GM21447 (cell line): ENCODE measurements around the gene CD163L1.

ENCODE experiments used
- ATAC-seq: cut with Tn5 transposase; IDR thresholded peaks from one replicate; pipeline ENCODE4 v1.9.1; 2021; ENCODE audit not compliant: unreplicated experiment

Gene CD163L1

DNA sequence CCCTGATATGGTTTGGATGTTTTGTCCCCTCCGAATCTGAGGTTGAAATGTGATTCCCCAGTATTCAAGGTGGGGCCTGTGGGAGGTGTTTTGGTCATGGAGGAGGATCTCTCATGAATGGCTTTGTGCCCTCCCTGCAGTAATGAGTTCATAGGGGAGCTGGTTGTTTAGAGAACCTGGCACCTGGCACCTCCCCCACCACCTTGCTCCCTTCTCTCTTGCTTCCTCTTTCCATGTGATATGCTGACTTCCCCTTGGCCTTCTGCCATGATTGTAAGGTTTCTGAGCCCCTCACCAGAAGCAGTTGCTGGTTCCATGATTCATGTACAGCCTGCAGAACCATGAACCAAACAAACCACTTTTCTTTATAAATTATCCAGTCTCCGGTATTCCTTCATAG is 32.6 kb downstream of the CD163L1 start:
- ATAC-seq = no peak

DNA sequence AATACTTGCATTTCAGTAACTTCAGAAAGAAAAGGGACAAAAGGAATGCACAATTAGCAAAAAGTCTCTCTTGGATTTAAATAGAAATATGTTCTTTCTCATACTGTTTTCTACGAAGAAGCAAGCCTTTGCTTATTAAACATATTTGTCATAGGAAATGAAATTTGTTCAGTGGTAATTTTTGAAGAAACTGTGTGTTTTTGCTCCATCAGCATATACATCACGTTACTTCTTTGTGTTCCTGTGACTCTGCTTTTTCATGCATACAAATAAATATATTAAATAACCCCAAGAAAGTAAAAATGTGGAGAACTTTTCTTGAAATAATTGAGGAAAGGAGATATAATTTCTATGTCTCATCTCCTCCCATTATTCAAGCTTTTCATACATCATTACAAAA is 39.7 kb downstream of the CD163L1 start:
- no peak for ATAC-seq

DNA sequence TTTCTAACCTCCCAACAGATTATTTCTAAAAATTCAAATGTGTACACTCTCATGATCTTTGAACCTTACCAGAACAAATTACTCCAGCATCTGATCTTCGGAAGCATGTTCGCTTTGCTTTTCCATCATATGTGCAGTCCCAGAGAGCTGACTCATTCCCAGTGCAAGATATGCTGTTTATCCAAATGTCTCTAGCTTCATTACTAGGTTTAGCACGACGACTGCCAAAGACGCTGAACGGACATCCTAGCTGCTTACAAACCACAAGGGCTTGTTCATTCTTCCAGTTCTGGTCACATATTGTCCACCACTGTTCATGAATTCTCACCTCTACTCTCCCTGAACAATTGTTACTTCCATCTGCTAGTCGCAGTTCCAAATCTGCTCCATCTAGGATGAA is 40.5 kb downstream of the CD163L1 start:
- no peak for ATAC-seq

DNA sequence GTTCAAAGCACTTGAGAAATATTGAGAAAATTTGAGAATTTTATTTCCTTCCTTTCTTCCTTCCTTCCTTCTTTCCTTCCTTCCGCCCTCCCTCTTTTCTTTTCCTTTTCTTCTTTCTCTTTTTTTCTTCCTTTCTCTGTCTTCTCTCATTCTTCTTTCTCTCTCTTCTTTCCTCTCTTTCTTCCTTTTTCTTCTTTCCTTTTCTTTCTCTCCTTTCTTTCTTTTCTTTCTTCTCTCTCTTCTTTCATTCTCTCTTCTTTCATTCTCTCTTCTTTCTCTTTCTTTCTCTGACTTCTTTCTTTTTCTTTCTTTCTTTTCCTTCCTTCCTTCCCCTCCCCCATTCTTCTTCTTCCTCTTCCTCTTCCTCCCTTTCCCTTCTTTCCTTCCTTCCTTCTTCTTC is 44.9 kb downstream of the CD163L1 start:
- ATAC-seq = no peak

DNA sequence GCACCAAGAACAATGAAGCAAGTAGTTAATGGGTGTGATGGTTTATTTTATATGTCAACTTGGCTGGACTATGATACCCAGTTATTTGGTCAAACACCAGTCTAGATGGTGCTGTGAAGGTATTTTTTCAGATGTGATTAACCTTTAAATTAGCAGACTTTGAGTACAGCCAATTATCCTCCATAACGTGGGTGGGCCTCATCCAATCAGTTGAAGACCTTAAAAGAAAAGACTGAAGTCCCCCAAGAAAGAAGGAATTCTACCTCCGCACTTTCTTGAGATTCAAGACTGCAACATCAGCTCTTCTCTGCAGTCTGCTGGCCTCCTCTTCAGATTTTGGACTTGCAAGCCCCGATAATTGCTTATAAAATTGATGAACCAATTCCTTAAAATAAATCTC is 47.5 kb downstream of the CD163L1 start:
- ATAC-seq = no peak

DNA sequence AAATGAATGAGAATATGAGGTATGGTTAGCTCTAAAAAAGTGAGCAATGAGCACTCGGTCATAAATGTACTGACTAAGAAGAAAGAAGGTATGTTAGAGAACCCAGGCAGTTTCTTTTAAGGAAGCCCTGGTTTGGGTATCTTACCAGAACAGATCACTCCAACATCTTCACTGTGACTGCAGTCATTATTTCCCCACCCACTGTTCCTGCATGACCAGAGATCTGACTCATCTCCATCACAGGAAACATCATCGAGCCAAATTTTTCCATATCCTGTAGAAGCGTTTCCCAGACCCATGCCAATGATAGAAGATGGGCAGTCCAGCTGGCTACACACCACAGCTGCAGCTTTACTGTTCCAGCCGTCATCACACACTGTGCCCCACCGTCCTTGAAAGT is 48.0 kb downstream of the CD163L1 start:
- ATAC-seq = no peak

DNA sequence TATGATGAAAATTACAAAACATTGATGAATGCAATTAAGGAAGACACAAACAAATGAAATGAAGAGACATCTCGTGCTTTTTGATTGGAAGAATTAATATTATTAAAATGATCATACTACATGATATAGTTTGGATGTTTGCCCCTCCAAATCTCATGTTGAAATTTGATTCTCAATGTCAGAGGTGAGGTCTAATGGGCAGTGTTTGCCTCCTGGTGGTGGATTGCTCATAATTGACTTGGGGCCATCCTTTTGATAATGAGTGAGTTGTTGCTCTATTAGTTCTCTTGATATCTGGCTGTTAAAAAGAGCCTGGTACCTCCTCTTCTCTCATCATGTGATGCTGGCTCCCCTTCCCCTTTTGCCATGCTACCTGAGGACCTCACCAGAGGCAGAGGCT is 56.7 kb downstream of the CD163L1 start:
- no peak for ATAC-seq

DNA sequence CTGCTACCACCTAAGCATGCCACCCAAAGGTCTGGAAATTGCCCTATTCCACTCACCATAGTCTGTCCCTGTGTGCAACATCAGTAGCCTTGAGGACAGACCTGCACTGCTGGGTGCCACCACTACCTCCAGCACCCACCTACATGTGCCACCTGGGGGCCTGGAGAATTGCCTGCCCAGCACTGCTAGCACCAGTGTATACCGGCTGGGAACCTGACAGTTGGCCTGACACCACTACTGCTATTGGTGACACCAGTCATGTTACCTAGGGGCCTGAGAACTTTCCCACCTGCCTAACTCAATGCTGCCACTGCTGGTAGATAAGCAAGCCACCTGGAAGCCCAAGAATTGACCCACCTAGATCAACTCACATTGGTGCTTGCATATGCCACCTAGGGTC is 60.8 kb downstream of the CD163L1 start:
- no peak for ATAC-seq

DNA sequence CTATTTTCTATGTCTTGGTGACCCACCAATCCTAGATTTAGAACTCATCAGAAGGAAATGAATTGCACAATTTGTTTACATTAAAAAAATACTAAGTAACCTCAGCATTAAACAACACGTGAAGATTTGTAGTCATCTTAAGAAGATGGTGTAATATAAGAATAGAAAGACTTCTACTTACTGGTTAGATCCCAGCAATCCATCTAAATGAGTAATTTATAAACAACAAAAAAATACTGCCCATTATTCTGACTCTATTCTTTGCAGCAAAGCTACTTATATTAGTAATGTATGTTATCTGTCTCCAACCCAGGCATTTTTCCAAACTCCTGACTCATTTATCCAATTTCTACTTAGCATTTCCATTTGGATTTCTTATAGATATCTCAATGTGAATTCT is 67.8 kb downstream of the CD163L1 start:
- ATAC-seq = no peak

DNA sequence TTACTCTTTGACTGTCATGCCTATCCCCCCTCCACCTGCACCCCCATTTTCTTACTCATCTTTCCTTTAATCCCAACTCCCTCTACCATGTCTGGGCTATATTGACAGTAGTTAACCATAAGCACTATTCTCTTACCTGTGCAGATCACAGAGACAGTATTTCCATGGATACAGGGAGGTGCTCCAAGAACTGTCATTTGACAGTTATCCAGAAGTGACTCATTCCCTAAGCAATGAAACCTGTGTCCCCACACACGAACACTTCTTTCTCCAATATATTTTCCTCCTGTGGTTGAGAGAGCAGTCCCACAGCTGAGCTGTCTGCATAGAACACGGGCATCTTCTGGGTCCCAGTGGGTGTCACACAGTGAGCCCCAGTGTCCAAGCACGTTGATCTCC is 68.8 kb downstream of the CD163L1 start:
- no peak for ATAC-seq

DNA sequence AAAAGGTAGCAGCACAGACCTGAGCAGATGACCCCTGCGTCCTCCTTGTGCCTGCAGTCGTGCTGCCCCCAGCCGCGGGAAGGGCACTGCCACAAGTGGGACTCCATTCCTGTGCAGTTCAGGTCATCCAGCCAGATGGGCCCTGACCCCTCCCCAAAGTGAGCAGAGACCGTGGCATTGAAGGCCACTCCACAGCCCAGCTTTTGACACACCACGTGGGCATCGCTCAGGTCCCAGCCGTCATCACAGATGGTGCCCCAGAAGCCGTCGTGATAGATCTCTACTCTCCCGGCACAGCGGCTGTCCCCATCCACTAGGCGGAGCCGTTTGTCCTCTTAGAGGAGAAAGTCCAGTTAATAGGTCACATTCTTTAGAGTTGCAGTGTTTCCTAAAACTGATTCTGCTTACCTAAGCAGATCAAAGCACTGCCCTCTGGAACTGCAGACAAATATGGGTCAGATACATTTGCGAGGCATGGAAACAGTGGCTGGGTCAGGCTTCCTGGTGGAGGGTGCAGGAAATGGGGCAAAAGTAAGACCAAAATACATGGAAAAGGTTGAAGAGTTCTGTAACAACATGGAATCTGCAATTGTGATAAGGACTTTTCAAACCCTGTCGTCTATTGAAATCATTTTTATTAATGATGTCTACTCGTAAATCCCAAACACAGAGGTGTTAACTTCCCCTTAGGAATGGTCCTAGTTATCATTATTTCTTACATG is 69.4 kb downstream of the CD163L1 start:
- ATAC-seq = no peak

DNA sequence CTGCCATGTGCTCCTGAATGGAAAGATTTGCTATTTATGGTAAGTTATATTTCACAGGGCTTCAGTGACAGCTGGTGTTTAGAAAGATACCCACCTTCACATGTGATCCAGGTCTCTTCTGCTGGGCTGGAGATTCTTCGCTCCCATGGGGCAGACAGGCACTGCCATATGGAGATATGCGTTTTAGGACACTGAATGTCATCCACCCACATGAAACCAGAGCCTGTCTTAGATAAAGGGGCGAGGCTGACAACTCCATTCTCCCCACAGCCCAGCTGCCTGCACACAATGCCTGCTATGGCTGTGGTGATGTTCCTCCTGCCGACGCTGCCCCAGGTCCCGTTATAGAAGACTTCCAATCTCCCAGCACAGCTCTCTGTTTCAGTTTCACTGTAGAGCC is 70.7 kb downstream of the CD163L1 start:
- ATAC-seq = no peak

DNA sequence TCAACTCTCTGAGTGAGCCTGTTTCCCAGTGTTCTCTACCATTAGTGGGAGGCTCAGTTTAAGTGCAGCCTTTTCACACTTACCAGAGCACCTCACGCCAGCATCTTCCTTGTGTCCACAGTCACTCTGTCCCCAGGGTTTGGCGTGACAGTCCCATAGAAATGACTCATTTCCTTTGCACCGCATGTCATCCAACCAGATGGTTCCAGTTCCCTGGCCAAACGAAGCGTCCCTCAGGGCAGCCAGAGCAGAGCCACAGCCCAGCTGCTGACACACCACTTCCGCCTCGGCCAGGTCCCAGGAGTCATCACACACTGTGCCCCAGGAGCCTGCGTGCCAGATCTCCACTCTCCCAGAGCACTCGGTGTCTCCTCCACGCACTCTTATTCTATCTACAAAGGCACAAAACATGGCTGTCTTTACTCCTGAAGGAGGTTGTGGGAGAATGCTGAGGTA is 74.7 kb downstream of the CD163L1 start:
- no peak for ATAC-seq

DNA sequence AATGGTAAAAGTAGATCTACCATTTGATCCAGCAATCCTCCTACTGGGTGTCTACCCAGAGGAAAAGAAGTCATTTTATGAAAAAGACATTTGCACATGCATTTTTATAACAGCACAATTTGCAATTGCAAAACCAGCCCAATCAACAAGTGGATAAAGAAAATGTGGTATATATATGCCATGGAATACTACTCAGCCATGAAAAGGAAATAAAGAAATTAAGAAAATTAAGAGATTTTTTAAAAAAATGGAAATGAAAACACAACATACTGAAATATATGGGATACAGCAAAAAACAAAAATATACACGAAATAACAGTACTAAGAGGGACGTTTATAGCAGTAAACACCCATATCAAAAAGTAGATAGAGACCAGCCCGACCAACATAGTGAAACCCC is 81.2 kb downstream of the CD163L1 start:
- ATAC-seq = no peak

DNA sequence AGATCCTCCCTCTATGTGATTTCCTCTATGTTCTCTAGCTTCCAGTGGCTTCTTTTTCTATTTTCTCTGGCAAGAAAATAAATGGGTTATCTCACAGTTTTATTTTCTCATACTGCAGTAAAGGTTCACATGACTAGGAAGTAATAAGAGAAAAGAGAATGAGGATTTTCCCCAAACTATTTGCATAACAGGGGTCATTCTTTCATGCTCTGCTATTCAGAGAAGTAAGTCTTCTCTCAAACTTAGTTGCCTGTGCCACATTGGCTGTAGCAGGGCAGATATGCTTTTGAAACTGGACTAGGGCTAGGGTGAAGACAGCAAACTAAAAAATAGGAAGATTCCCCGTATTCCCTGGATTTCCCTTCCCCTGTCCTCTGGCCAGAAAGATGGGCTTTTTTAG is 82.7 kb downstream of the CD163L1 start:
- no peak for ATAC-seq

DNA sequence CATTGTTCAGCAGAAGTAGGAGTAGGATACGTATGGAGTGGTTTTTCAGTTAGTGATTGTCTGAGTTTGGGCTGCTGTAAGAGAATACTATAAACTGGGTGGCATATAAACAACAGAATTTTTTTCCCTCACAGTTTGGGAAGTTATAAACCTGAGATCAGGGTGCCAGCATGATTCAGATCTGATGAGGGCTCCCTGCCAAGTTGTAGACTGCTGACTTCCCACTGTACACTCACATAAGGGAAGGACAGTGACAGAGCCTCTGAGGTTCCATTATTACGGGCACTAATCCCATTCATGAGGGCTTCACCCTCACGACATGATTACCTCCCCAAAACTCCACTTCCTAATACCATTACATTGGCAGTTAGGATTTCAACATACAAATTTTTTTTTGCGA is 89.4 kb downstream of the CD163L1 start:
- no peak for ATAC-seq

DNA sequence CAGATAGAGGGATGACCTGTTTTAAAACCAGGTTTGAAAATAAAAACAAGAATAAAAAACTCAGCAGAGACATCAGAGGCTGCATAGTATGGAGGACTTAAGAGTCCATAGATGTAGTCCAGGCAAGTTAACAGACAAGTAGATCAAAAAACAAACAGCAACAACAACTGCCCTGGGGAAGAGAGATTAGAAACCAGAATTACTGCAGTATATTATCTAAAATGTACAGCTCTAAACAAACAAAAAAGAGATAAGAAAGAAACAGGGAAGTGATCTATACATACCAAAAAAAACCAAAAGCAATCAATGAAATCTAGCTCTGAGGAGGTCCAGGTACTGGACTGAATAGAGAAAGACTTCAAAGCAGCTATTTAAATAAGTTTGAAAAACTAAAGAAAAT is 91.3 kb downstream of the CD163L1 start:
- ATAC-seq = no peak

DNA sequence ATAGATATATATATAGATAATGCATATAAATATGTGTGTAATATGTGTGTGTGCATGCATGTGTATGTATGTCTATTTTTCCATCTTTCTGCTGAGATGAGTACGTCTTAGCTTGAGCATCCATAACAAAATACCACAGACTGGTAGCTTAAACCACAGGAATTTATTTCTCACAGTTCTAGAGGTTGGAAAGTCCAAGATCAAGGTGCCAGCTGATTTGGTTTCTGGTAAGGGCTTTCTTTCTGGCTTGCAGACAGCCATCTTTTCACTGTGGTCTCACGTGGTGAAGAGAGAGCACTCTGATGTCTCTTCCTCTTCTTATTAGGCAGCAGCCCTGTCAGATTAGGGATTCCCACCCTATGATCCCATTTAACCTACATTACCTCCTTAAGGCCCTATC is 92.8 kb downstream of the CD163L1 start:
- no peak for ATAC-seq

DNA sequence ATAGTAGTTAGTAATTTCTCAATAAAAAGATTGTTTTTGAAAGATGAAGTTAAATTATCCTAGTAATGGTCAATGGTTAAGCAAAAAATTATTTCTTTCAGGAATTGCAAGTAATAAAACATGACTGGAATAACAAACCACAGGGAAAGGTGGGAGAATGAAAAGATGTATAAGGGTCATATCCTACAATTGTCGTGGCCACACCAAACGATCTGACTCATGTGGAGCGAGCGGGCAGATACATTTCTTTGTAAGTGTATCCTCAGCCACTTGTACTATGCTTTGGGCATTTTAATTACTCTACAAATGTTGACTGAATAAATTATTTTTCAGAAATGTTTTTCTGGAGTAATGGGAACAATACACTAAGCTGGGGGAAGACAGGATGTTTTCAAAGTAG is 94.5 kb downstream of the CD163L1 start:
- ATAC-seq = no peak

DNA sequence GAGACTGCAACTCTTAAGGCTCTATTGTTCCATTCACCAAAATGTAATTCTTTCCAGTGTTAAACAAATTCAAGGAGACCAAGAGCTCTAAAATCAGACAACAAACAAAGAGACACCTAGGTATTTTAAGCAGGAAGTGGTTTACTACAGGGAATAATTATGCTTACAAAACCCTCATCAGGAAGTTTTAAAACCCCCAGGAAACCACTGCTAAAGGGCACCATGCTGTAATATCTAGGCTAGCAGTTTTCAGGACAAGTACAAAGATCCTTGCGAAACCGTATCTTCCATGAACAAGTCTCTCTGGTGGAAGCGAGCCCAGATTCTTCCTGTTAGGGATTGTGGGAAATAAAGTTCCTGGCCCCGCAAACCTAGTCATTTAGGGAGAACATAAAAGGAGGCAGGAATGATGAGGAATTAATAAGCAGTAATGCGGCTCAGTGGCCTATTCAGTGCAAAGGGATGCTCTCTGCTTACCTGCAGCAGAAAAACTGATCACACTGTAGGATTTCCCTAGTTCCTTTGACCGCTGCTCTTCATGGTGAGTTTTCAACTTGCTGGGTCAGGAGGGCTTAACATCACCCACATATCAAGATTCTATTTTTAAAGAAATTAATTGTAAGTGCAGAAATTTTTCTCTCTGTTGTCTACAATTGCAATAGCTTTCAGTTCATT is 97.3 kb downstream of the CD163L1 start:
- ATAC-seq = no peak

DNA sequence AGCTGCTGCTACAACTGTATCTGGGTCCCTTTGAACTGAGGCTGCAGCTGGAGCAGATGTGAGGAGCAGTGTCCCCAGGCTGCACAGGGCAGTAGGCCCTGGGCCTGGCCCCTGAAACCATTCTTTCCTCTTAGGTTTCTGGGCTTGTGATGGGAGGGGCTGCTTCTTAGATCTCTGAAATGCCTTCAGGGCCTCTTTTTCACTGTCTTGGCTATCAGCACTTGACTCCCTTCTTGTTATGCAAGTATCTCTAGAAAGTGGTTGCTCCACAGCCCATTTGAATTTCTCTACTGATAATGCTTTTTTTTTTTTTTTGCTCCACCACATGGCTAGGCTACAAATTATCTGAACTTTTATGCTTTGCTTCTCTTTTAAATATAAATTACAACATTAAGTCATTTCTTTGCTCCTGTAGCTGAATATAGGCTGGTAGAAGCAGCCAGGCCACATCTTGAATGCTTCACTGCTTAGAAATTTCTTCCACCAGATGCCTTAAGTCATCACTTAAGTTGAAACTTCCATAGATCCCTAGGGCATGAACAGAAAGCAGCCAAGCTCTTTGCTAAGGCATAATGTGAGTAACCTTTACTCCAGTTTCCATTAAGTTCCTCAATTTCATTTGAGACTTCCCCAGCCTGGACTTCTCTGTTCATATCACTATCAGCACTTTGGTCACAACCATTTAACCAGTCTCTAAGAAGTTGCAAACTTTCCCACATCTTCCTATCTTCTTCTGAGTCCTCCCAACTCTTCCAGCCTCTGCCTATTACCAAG is 98.9 kb downstream of the CD163L1 start:
- no peak for ATAC-seq

DNA sequence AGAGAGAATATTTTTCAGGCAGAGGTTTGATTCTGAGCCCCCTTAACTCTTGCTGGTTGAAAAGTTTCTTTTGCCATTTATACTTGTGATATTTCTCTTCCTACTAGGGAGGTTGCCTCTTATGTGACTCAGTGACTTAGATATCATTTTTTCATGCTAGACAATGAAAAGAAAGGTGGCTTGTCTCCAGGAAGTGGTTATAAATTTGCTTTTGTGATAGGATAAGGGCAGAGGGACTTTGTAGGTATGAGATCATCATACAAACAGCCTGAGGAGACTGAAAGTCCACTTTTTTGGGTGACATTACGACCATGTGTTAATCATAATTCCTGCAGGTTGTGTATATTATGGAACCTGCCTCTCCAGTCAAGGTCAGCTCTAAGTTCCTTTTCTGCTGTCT is 104.3 kb downstream of the CD163L1 start:
- ATAC-seq = no peak
